Tibial nerve (tissue), 4 donors: ENCODE results near the gene GPX4.

Experiments
- EP300 ChIP-seq, 2 donors: sonication (generic); formaldehyde crosslinking; IDR thresholded peaks; one replicate each; pipeline ENCODE4 v1.6.1; 2017; ENCODE audit warnings: antibody characterized with exemption in 2 of 2, mild to moderate bottlenecking in 1 of 2
- POLR2A ChIP-seq, 2 donors: fragments of 450-650 bp; IDR thresholded peaks; one replicate each; pipeline ENCODE4 v1.6.1; 2017; ENCODE audit warnings: antibody characterized with exemption in 2 of 2, mild to moderate bottlenecking in 2 of 2, moderate library complexity in 2 of 2
- TF ChIP-seq, protein P1 (sequence below), 5 experiments: fragments of 200-600 bp in 3 of 5; fragments of 450-650 bp in 2 of 5; sonication (generic) in 3 of 5; IDR thresholded peaks; one replicate each; pipeline ENCODE4 v1.5.1; 2016 to 2019; ENCODE audit warnings: antibody characterized with exemption in 5 of 5, mild to moderate bottlenecking in 3 of 5, moderate library complexity in 2 of 5

DNA sequence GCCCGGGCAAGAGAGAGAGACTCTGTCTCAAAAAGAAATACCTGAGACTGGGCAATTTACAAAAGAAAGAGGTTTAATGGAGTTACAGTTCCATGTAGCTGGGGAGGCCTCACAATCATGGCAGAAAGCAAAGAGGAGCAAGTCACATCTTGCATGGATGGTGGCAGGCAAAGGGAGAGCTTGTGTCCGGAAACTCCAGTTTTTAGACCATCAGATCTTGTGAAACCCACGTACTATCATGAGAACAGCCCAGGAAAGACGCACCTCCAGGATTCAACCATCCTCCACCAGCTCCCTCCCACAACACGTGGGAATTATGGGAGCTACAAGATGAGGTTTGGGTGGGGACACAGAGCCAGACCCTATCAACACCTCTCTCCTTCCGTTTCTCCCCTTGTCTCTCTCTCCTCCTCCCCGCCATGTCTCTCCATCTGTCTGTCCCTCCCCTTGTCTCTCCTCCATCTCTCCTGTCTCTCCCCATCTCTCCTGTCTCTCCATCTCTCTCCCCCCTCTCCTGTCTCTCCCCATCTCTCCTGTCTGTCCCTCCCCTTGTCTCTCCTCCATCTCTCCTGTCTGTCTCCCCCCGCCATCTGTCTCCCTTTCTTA is 18.6 kb upstream of the GPX4 start:
- TF ChIP-seq, protein P1, sequence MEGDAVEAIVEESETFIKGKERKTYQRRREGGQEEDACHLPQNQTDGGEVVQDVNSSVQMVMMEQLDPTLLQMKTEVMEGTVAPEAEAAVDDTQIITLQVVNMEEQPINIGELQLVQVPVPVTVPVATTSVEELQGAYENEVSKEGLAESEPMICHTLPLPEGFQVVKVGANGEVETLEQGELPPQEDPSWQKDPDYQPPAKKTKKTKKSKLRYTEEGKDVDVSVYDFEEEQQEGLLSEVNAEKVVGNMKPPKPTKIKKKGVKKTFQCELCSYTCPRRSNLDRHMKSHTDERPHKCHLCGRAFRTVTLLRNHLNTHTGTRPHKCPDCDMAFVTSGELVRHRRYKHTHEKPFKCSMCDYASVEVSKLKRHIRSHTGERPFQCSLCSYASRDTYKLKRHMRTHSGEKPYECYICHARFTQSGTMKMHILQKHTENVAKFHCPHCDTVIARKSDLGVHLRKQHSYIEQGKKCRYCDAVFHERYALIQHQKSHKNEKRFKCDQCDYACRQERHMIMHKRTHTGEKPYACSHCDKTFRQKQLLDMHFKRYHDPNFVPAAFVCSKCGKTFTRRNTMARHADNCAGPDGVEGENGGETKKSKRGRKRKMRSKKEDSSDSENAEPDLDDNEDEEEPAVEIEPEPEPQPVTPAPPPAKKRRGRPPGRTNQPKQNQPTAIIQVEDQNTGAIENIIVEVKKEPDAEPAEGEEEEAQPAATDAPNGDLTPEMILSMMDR (IDR thresholded peaks at IDR 0.05) = no peak
- no peak for TF ChIP-seq EP300 (IDR thresholded peaks at IDR 0.05)
- no peak for TF ChIP-seq POLR2A (IDR thresholded peaks at IDR 0.05)
